Tibial nerve (tissue), 4 donors: ENCODE data around the gene ARID1B.

ENCODE experiments used
- CTCF ChIP-seq, 5 experiments: fragments of 200-600 bp in 3 of 5; fragments of 450-650 bp in 2 of 5; sonication (generic) in 3 of 5; IDR thresholded peaks; one replicate each; pipeline ENCODE4 v1.5.1; 2016 to 2019; ENCODE audit warnings: antibody characterized with exemption in 5 of 5, mild to moderate bottlenecking in 3 of 5, moderate library complexity in 2 of 5
- EP300 ChIP-seq, 2 donors: sonication (generic); formaldehyde crosslinking; IDR thresholded peaks; one replicate each; pipeline ENCODE4 v1.6.1; 2017; ENCODE audit warnings: antibody characterized with exemption in 2 of 2, mild to moderate bottlenecking in 1 of 2

DNA sequence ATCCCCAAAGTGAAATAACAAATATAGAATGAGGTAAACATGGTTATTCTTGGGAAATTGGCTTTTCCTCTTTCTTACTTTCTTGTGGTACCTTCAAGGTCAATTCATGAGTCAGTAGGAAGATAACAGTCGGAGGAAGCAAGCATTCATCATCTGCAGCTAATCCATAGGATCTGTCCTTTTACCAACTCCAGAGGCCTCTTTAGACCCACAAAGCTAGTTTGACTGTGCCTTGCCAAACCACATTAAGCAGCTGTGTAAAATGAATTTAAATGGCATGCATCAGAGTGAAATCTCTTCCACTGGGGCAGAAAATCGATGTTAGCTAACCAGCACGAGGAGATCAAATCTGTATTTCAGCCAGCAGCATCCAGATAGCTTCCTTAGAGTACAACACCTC is 374.8 kb downstream of the ARID1B start:
- no peak for TF ChIP-seq CTCF (IDR thresholded peaks at IDR 0.05)
- no peak for TF ChIP-seq EP300 (IDR thresholded peaks at IDR 0.05)
